HepG2 (cell line): ENCODE results near the gene TACC2. TPM values are rescaled to one million over a fixed set of nuclear protein-coding genes. Genes with fewer than 3 reads are reported as not detected.

Experiments
- DDIT3 ChIP-seq: sonication (generic); formaldehyde crosslinking; IDR thresholded peaks from 2 replicates; pipeline ENCODE4 v1.4.0; 2020; ENCODE audit warnings: mild to moderate bottlenecking, missing genetic modification reagents
- DMAP1 ChIP-seq: IDR thresholded peaks from 2 replicates; pipeline ENCODE4 v1.6.1; 2016
- FOXA1 ChIP-seq, 2 experiments: fragments of 450-650 bp in 1 of 2; sonication (generic) in 1 of 2; formaldehyde crosslinking in 1 of 2; IDR thresholded peaks; 2 replicates each; pipeline versions ENCODE4 v1.4.0 to v1.6.1; 2016 to 2020; ENCODE audit warnings: missing genetic modification reagents in 1 of 2
- MLX ChIP-seq: IDR thresholded peaks from 2 replicates; pipeline ENCODE4 v1.6.1; 2016
- PHF21A ChIP-seq: sonication (generic); formaldehyde crosslinking; IDR thresholded peaks from 2 replicates; pipeline ENCODE4 v1.5.0; 2020; ENCODE audit warnings: mild to moderate bottlenecking, missing genetic modification reagents
- RXRA ChIP-seq: sonication (generic); formaldehyde crosslinking; IDR thresholded peaks from 2 replicates; pipeline ENCODE4 v1.5.1; 2020; ENCODE audit warnings: missing genetic modification reagents
- STAT5B ChIP-seq: sonication (generic); formaldehyde crosslinking; IDR thresholded peaks from 2 replicates; pipeline ENCODE4 v1.4.0; 2020; ENCODE audit warnings: missing genetic modification reagents
- ZBTB40 ChIP-seq, 2 experiments: fragments of 450-650 bp in 1 of 2; sonication (generic) in 1 of 2; formaldehyde crosslinking in 1 of 2; IDR thresholded peaks; 2 replicates each; pipeline versions ENCODE4 v1.6.1 to v1.8.0; 2016 to 2022; ENCODE audit warnings: antibody characterized with exemption in 1 of 2, mild to moderate bottlenecking in 1 of 2, missing genetic modification reagents in 1 of 2
- ZNF205 ChIP-seq: IDR thresholded peaks from 2 replicates; pipeline ENCODE4 v1.6.1; 2018; ENCODE audit warnings: missing biosample characterization, missing genetic modification reagents
- ZNF275 ChIP-seq: sonication (generic); formaldehyde crosslinking; IDR thresholded peaks from 2 replicates; pipeline ENCODE4 v1.8.0; 2022; ENCODE audit warnings: missing genetic modification reagents, mild to moderate bottlenecking, inconsistent platforms, borderline replicate concordance
- ZNF331 ChIP-seq: sonication (generic); formaldehyde crosslinking; IDR thresholded peaks from 2 replicates; pipeline ENCODE4 v1.4.0; 2020; ENCODE audit warnings: missing genetic modification reagents
- ZNF333 ChIP-seq: sonication (generic); formaldehyde crosslinking; IDR thresholded peaks from 2 replicates; pipeline ENCODE4 v1.4.0; 2020; ENCODE audit warnings: mild to moderate bottlenecking, missing genetic modification reagents, borderline replicate concordance
- ZNF33A ChIP-seq: sonication (generic); formaldehyde crosslinking; IDR thresholded peaks from 2 replicates; pipeline ENCODE4 v1.5.1; 2020; ENCODE audit warnings: missing genetic modification reagents, mild to moderate bottlenecking, moderate library complexity, borderline replicate concordance
- ZNF678 ChIP-seq: sonication (generic); formaldehyde crosslinking; IDR thresholded peaks from 2 replicates; pipeline ENCODE4 v1.4.0; 2020; ENCODE audit warnings: mild to moderate bottlenecking, missing genetic modification reagents
- ZNF740 ChIP-seq: sonication (generic); formaldehyde crosslinking; IDR thresholded peaks from 2 replicates; pipeline ENCODE4 v1.4.0; 2020; ENCODE audit warnings: missing genetic modification reagents
- ZSCAN20 ChIP-seq: sonication (generic); formaldehyde crosslinking; IDR thresholded peaks from 2 replicates; pipeline ENCODE4 v1.4.0; 2020; ENCODE audit warnings: missing genetic modification reagents, mild to moderate bottlenecking, borderline replicate concordance
- polyA plus RNA-seq, 8 experiments: library from polyadenylated mRNA; depleted of rRNA in 3 of 8; stranded (reverse) in 7 of 8; unstranded in 1 of 8; fragments of >200 nt; fragmentation: Illumina TruSeq in 4 of 8; extraction: Trizol in 4 of 8; gene quantifications; 2 replicates each; pipeline versions ENCODE4 v1.2.1 to v1.2.3, GENCODE V29; 2011 to 2016; ENCODE audit warnings: low read depth in 4 of 8, missing spikeins in 1 of 8, mixed read lengths in 1 of 8; ENCODE audit not compliant: insufficient read depth in 1 of 8
- total RNA-seq, 5 experiments: library from RNA; depleted of rRNA; stranded (reverse); fragments of >200 nt; fragmentation: Illumina TruSeq; extraction: Trizol; gene quantifications; 2 replicates each; pipeline ENCODE4 v1.2.3, GENCODE V29; 2016; ENCODE audit warnings: low read depth in 1 of 5

TACC2 gene
- total and polyA plus RNA-seq, 2 of the 13 experiments (the other 11 are each of a cell fraction or from before 2014, with no cell fraction given): 11.8 to 16.0 TPM

- TF ChIP-seq ZBTB40 (IDR thresholded peaks at IDR 0.05) (no peak), ZBTB40 (CRISPR knock-in tag; IDR thresholded peaks at IDR 0.05) (no peak), ZNF331 (CRISPR knock-in tag) (no peak), ZNF33A (CRISPR knock-in tag) (no peak), ZNF205 (CRISPR knock-in tag) (0 out of 2 replicates have a peak, but pooled peaks have one; percentile 34), DMAP1 (CRISPR knock-in tag) (no peak), PHF21A (CRISPR knock-in tag) (no peak; the same call in 1 of the 2 replicates), ZNF275 (CRISPR knock-in tag) (no peak), ZSCAN20 (no peak), ZNF740 (CRISPR knock-in tag) (0 out of 2 replicates have a peak, but pooled peaks have one; percentile 67), ZNF333 (CRISPR knock-in tag) (0 out of 2 replicates have a peak, but pooled peaks have one; percentile 35), STAT5B (CRISPR knock-in tag) (no peak), ZNF678 (CRISPR knock-in tag) (no peak), FOXA1 (IDR thresholded peaks at IDR 0.05) (no peak), FOXA1 (CRISPR knock-in tag; IDR thresholded peaks at IDR 0.05) (peak; percentile 69), DDIT3 (CRISPR knock-in tag) (no peak), RXRA (CRISPR knock-in tag) (no peak), MLX (CRISPR knock-in tag) (no peak)
Observed at GRCh38 chr10:122301055-122301810, 312.3 kb downstream of the TACC2 start (continued).
